ACC112 (cell line): Measurements from ENCODE around the gene MYBL2.
"Not testable (repeated sequence)": the region's sequence is repeated elsewhere in the genome, so short reads cannot be mapped to it uniquely, and the experiment has no call there.

Source experiments
- H2AFZ ChIP-seq: fragments of 200-600 bp; sonication (generic); one replicate; pipeline ENCODE4 v1.6.0; 2017; ENCODE audit warnings: antibody characterized with exemption, low read length; ENCODE audit not compliant: unreplicated experiment
- H3K27ac ChIP-seq: fragments of 200-600 bp; sonication (generic); 2 replicates; pipeline ENCODE4 v1.5.1; 2014; ENCODE audit warnings: low read depth, mild to moderate bottlenecking, antibody characterized with exemption, low read length, moderate library complexity
- H3K27me3 ChIP-seq: fragments of 200-600 bp; sonication (generic); 2 replicates; pipeline ENCODE4 v1.6.1; 2014; ENCODE audit warnings: mild to moderate bottlenecking, antibody characterized with exemption, low read length, moderate library complexity, mixed read lengths; ENCODE audit not compliant: insufficient read depth
- H3K36me3 ChIP-seq: fragments of 200-600 bp; sonication (generic); 2 replicates; pipeline ENCODE4 v1.6.1; 2016; ENCODE audit warnings: mild to moderate bottlenecking, antibody characterized with exemption, low read length, moderate library complexity, mixed read lengths; ENCODE audit not compliant: insufficient read depth
- H3K4me1 ChIP-seq: fragments of 200-600 bp; sonication (generic); one replicate; pipeline ENCODE4 v1.6.1; 2016; ENCODE audit warnings: low read length, mixed read lengths; ENCODE audit not compliant: insufficient read depth, unreplicated experiment, control insufficient read depth
- H3K4me3 ChIP-seq: fragments of 200-600 bp; sonication (generic); 2 replicates; pipeline ENCODE4 v1.5.1; 2014; ENCODE audit warnings: mild to moderate bottlenecking, low read depth, low read length
- H3K79me2 ChIP-seq: fragments of 200-600 bp; sonication (generic); one replicate; pipeline ENCODE4 v1.6.0; 2016; ENCODE audit warnings: low read length; ENCODE audit not compliant: control insufficient read depth, unreplicated experiment, insufficient read depth

The MYBL2 gene

GRCh38 chr20:43666376-43667328 is at the start of gene MYBL2:
Gene MYBL2, plus strand, starts transcription at chr20:43667114. Its CDS starts 170 bp downstream, at chr20:43667284.
- no peak within 1 kb of the TSS for H3K27ac ChIP-seq
- H3K4me1 ChIP-seq = peaks cover 9% of the 10 kb centered on the region
- peak within 1 kb of the TSS; percentile 75 for H2AFZ ChIP-seq
- no peaks in the 10 kb centered on the region for H3K27me3 ChIP-seq
- H3K4me3 ChIP-seq = peak within 1 kb of the TSS; percentile 94
- H3K79me2 ChIP-seq = peaks cover 12% of the 10 kb centered on the region
- H3K36me3 ChIP-seq = no peaks in the 10 kb centered on the region

GRCh38 chr20:43631598-43631997 is 35.3 kb upstream of the MYBL2 start:
- H3K4me1 ChIP-seq = no peaks in the 10 kb centered on the region
- no peaks in the 10 kb centered on the region for H3K27me3 ChIP-seq

GRCh38 chr20:43636429-43636828 is 30.5 kb upstream of the MYBL2 start:
- Histone ChIP-seq H3K27ac (no peak overlapping the region), H3K27me3 (no peaks in the 10 kb centered on the region), H3K79me2 (no peaks in the 10 kb centered on the region), H3K4me3 (no peak overlapping the region), H3K4me1 (no peaks in the 10 kb centered on the region), H2AFZ (no peak overlapping the region), H3K36me3 (peaks cover 4% of the 10 kb centered on the region; the same call in 1 of the 2 replicates)

More at GRCh38 chr20:43631598-43631997, 35.3 kb upstream of the MYBL2 start:
- Histone ChIP-seq H3K27ac (no peak overlapping the region), H3K36me3 (peaks cover 3% of the 10 kb centered on the region; the same call in 1 of the 2 replicates), H3K79me2 (no peaks in the 10 kb centered on the region), H2AFZ (no peak overlapping the region), H3K4me3 (no peak overlapping the region)

GRCh38 chr20:43642548-43642947 is 24.4 kb upstream of the MYBL2 start:
- Histone ChIP-seq H2AFZ (no peak overlapping the region), H3K27me3 (no peaks in the 10 kb centered on the region), H3K36me3 (peaks cover 10% of the 10 kb centered on the region; the same call in 1 of the 2 replicates), H3K4me1 (no peaks in the 10 kb centered on the region), H3K27ac (no peak overlapping the region), H3K79me2 (no peaks in the 10 kb centered on the region), H3K4me3 (no peak overlapping the region)

- Histone ChIP-seq H3K36me3 (0 out of 2 replicates have a peak, but pooled peaks cover 3% of the 10 kb centered on the region), H3K27me3 (no peaks in the 10 kb centered on the region), H2AFZ (no peak overlapping the region)
Measured at GRCh38 chr20:43650997-43651525, 15.9 kb upstream of the MYBL2 start.

GRCh38 chr20:43651650-43652184 is 15.2 kb upstream of the MYBL2 start:
- H2AFZ ChIP-seq, H3K27ac ChIP-seq, H3K36me3 ChIP-seq, H3K79me2 ChIP-seq, H3K4me3 ChIP-seq, H3K4me1 ChIP-seq, H3K27me3 ChIP-seq: not testable (repeated sequence)

More at GRCh38 chr20:43650997-43651525, 15.9 kb upstream of the MYBL2 start:
- Histone ChIP-seq H3K79me2 (no peaks in the 10 kb centered on the region), H3K27ac (no peak overlapping the region), H3K4me1 (no peaks in the 10 kb centered on the region), H3K4me3 (no peak overlapping the region)

- H3K4me3 ChIP-seq = no peak overlapping the region
- H3K79me2 ChIP-seq = no peaks in the 10 kb centered on the region
- H3K4me1 ChIP-seq = peaks cover 5% of the 10 kb centered on the region
- no peaks in the 10 kb centered on the region for H3K27me3 ChIP-seq
- H2AFZ ChIP-seq = no peak overlapping the region
- H3K27ac ChIP-seq = no peak overlapping the region
- H3K36me3 ChIP-seq = no peaks in the 10 kb centered on the region
Measured at GRCh38 chr20:43653966-43654365, 12.9 kb upstream of the MYBL2 start.

- not testable (repeated sequence) for H3K27ac ChIP-seq, H3K36me3 ChIP-seq, H3K4me1 ChIP-seq, H3K4me3 ChIP-seq, H2AFZ ChIP-seq, H3K79me2 ChIP-seq, H3K27me3 ChIP-seq
Measured at GRCh38 chr20:43655176-43655575, 11.7 kb upstream of the MYBL2 start.

GRCh38 chr20:43655937-43656336 is 11.0 kb upstream of the MYBL2 start:
- peaks cover 5% of the 10 kb centered on the region for H3K4me1 ChIP-seq
- H2AFZ ChIP-seq = no peak overlapping the region
- no peaks in the 10 kb centered on the region for H3K27me3 ChIP-seq
- H3K27ac ChIP-seq = no peak overlapping the region
- no peaks in the 10 kb centered on the region for H3K36me3 ChIP-seq
- H3K4me3 ChIP-seq = no peak overlapping the region
- H3K79me2 ChIP-seq = no peaks in the 10 kb centered on the region

GRCh38 chr20:43658069-43658722 is 8.7 kb upstream of the MYBL2 start:
- H3K79me2 ChIP-seq = no peaks in the 10 kb centered on the region
- peak overlapping the region; percentile 85 for H3K4me3 ChIP-seq
- H3K4me1 ChIP-seq = peaks cover 5% of the 10 kb centered on the region
- H3K27ac ChIP-seq = peak overlapping the region; percentile 59; the same call in 1 of the 2 replicates
- no peaks in the 10 kb centered on the region for H3K27me3 ChIP-seq
- no peaks in the 10 kb centered on the region for H3K36me3 ChIP-seq
- H2AFZ ChIP-seq = peak overlapping the region; percentile 85
